GM18517 (cell line): ENCODE data around the gene MGA.

Experiments used
- ATAC-seq: cut with Tn5 transposase; IDR thresholded peaks from one replicate; pipeline ENCODE4 v1.9.1; 2021; ENCODE audit warnings: mild to moderate bottlenecking, moderate library complexity; ENCODE audit not compliant: unreplicated experiment

The MGA gene

DNA sequence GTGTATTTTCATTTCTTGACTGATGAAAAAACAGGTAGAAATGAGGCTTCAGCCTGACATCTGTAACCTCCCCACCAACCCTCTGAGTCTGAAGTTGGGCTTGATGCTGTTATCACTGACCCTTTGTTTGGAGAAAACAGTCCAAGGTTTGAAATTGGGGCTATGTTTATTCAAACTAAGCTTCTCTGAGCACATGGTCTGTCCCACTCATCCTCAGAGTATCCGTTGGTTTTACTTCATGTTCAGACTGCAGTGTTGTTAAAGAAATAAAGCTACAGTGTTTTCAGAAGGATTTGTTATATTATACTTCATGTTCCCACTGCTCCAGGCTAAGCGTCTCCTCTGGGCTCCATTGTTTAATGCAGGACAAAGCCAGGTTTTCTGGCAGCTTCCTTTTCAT lies 120.1 kb downstream of the MGA start:
- ATAC-seq, result no peak

DNA sequence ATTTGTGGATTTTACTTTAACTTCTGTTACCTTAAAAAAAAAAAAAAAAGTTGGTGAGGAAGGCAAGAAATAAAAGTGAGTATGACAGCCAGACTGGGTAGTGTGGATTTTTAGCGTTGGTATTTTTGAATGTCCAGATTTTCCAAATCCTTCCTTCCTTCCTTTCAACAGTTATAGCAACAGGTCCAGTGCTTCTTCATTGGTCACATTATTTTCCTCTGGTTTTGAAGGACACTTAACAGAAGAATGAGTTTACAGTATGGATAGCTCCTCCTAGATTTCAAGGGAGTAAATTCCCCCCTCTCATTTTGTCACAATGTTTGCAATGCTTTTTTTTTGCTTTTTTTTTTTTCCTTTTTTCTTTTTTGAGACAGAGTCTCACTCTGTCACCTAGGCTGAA lies 120.5 kb downstream of the MGA start:
- no peak for ATAC-seq

DNA sequence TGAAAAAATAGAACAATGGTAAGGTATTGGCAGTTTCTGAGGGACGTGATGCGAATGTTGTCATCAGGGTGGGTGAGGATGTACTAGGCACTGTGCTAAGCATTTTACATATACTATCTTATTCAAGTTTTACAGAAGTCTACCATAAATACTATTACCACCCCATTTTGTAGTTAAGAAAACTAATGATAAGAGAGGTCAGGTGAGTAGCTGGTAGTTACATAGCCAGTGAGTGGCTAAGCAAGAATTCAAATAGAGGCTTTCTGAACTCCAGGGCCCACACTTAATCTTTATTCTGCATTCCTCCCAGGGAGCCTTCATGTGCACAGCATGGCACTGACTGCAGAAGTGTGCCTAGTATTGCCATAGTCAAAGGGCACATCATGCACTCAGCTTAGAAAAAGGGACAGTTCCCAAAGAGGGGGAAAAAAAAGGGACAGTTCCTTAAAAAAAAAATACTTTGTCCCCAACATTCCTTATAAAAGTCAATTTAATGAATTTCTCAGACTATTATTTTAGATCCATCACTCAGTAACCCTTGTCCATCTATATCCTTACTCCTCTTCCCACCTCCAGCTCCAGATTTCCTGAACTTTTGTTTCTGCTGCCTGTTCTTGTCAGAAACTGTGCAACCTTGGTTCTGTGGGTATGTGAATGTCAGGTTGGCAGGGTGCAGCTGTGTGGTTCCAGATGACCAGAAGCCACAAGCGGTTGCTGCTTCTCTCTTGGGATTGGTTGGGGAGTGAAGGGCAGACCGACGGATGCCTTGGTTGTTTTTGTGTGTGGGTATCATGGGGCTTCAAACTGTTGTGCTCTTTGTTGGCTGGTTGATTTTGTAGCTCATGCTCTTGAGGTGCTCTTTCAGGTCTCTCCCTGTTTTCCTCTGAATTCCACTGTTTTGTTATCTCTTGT lies 122.4 kb downstream of the MGA start:
- ATAC-seq, result no peak

DNA sequence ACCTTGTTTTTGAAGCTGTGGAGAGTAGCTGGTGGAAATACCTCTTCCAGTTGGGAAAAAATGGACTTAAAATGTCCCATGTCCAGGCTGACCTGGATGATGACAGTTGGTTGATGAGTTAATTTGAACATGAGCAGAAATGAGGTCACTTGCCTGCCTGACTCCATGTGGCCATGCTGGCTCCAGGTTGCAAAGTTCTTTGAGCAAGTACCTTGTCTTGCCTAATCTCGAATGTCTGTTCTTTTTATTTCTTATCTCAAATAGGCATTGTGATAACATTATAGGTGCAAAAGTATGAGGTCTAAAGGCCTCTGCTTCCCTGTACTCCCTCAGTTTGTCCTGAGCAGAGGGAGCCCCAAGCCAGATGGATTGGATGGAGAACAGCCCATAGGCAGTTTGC lies 123.1 kb downstream of the MGA start:
- no peak for ATAC-seq

DNA sequence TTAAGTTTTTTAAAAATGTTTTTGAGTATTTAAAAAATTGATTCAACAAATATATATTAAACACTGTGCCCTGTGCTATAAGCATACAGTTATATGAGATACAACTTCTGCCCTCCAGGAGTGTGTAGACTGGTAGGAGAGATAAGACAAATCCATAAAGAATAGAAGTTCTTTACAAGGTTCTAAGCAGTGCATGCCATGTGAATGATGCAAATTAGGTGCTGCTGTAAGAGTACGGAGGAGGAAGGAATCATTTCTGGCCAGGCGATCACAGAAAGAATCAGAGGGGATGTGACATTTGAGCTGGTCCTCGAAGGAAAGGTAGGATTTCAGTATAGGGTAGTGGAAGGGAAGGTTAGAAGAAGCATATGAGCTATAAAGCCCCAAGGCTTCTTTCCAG lies 128.1 kb downstream of the MGA start:
- ATAC-seq, result no peak

DNA sequence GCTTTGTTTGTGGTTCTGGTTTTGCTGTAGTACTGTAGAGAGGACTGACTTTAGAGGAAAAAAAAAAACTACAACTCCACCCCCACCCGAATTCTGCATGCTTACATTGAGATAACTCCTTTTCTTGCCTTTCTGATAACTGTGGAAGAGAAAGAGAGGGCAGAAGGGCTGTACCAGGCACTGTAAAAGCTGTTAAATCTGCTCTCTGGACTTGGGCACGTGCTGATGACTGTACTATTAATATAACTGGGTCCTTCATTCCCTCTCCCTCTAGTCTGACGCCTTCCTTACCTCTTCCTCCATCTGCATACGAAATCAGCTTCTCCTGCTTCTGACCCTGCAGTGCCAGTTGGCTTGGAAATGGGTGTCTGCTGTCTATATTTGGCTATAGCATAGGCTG lies 129.0 kb downstream of the MGA start:
- ATAC-seq, result no peak

DNA sequence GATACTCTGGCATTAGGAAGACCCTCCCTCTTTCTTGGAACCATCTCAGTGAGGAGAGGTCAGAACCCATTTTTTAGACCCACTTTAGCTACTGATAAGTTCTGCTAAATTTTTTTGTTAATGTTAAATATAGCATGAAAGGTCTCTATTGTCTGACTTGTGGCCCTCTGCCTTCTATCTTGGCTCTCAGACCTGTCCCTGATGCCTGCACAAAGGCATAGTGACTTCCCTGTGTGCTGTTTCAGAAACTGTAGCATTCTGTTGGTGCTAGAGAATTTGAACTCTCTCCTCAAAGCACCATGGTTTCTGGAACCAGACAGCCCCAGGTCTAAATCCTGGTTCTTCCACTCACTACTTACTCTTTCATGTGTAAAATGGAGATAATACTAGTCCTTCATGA lies 129.5 kb downstream of the MGA start:
- ATAC-seq, result no peak

DNA sequence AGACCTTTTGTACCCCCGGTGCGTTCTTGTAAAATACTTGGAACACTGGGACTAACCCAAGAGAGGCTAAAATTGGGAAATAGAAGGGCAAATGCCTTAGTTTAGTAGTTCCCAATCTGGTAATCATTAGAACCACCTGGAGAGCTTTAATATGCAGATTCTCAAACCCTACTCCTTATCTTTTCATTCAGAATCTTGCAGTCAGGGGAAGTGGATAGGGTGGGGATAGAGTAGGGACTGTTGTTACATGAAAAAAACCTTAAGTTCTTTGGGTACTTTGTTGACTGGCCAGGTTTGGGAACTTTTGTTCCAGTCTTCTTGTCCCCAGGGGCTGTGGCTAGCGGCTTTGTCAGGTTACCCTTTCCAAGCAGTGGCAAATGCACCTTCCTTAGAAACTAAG lies 130.0 kb downstream of the MGA start:
- ATAC-seq, result no peak

DNA sequence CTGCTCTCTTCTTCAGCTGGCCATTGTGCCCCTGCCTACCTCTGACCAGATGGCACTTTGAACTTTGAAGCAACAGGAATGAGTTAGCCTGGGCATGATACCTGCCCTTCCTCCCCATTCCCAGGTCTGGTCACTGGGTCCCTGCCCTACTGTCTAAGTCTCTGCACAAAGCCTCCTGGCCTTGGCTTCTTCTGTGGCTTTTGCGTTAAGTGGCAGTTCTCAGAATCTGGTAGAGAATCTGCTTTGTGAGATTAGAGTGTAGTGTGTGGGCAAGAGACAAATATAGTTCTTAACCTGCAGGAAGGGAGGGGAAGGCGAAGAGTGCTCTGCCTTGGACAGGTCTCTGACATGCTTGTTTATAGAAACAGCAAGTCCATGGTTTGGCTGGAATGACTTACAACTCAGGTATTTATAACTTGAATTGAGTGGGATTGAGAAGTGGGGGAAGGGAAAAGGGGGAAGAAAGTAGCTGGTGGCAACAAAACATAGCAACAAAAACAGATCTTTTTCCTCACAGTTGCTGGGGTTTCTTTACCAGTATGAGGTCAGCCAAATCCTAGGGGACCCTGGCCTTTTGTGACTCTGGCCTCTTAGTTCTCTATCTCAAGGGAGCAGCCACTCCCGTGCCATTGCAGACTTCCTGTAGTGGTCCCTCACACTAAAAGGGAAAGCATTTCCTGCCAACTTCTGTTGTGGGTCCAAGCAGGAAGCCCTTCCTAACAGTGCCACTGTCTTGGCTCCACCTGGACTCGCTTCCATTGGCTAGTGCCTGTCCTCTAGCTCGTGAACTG lies 130.7 kb downstream of the MGA start:
- no peak for ATAC-seq

DNA sequence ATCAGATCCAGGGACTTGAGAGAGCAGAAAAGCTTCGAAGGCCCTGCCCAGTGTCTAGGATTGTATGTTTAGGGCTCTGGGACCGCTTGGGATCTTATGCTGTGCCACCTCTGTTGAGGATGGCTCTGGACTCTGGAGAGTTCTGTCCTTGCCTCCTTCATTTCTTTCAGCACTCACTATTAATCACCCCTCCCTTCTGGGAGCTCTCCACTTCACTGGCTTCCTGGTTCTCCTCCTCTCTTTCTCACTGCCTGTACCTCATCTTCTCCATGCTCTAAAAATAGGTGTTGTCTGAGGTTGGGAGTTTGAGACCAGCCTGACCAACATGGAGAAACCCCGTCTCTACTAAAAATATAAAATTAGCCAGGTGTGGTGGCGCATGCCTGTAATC lies 131.3 kb downstream of the MGA start:
- ATAC-seq, result no peak

DNA sequence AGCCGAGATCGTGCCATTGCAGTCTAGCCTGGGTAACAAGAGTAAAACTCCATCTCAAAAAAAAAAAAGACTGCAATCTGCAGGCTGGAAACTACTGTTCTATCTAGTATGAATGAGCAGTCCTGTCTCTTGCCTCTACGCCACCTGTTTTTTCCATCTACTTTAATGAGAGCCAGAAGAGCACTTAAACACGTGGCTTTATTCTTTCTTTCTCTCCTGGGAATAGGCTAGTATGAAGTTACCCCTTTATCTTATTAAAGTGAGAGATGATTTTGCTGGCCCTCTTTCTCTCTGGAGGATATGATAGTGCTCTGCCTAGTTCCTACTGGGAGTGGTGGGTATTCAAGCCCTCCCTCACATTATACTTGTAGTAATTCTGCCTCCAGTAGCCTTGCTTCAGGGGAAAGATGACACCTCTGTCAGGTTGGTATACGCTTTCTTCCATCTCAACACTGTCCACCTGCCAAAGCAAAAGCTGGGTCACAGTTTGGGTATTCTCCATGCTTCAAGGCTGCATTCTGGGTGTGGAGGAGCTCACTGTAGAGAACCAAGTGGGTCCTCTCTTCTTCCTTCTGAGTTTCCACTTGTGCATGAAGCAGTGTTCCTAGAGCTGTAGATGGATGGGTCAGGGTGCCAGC lies 131.9 kb downstream of the MGA start:
- no peak for ATAC-seq

DNA sequence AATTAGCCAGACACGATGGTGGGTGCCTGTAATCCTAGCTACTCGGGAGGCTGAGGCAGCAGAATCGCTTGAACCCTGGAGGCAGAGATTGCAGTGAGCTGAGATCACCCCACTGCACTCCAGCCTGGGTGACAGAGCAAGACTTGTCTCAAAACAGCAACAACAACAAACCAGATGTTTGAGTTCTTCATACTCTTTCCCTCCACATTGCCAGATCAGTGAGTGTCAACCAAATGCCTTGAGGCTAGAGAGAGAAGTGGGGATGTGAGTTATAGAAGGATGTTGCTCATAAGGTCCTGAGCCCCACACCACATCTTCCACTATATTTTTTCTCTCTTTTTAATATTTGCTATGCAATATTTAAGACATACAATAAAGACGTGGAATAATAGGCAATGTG lies 133.9 kb downstream of the MGA start:
- ATAC-seq, result no peak

DNA sequence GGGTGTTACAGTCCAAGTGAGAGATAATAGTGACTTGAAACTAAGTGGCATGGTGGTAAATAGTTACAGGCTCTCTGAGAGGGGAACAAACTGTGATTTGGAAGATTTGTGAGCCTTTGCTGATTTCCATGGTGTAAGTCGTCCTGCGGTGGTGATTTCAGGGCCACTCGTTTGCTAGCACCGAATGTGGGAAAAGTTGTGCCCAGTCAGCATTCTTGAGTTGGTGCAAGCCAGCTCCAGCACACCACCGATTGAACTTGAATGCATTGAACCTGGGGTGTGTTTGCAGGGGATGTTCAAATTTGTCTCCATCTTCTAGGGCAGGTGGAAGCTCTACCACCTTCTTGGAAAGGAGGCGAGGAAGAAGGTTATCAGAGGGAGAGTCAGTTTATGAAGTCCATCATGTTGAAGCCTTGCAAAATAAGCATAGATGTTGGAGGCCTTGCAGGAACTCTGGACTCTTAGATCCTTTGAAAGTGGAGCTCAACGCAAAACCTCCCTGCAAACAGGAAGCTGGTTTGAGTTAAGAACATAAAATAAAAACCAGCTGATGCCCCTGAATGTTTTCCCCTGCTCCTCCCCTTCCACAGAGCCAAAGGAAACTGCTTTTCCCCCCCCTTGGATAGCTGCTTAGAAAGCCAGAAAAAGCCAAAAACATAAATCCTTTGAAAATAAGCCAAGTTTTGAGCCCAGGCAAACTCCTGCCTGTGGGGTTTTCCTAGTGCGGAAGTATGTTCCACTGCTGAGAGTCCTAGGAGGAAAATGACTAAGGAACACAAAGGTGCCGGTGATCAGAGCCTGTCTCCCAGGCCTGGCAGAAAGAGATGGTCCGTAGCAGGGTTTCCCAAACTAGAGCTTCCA lies 136.0 kb downstream of the MGA start:
- ATAC-seq, result no peak

DNA sequence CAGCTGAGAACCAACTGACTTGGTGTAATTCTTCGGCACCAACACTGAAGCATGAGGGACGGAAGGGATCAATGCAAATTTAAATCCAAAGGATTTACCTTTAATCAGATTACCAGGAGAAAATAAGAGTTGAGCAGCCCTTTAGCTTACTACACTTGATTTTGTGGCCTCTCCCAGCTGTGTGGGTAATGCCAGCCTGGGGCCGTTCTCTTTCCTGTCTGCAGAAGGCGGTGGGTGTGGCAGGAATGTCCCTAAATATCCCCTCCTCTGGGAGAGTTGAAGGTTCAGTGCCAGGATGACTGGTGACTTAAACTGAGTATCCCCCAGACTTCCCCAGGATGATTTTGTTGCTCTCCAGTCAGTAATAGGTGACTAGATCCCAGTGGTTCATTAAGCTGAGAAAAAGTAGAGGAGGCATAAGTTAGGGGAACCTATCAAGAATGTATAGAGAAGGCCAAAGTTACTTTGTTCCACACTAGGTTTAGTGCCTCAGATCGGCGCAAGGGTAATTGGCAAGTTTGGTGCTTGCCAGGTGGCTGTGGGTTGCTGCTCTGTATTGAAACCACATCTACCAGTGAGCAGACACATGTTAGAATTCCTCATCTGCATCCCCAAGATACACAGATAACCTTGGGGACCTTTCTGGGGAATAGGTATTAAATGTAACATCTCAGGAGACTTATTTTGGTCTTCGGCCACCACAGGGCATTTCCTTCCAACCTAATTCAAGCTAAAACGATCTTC lies 137.2 kb downstream of the MGA start:
- no peak for ATAC-seq

DNA sequence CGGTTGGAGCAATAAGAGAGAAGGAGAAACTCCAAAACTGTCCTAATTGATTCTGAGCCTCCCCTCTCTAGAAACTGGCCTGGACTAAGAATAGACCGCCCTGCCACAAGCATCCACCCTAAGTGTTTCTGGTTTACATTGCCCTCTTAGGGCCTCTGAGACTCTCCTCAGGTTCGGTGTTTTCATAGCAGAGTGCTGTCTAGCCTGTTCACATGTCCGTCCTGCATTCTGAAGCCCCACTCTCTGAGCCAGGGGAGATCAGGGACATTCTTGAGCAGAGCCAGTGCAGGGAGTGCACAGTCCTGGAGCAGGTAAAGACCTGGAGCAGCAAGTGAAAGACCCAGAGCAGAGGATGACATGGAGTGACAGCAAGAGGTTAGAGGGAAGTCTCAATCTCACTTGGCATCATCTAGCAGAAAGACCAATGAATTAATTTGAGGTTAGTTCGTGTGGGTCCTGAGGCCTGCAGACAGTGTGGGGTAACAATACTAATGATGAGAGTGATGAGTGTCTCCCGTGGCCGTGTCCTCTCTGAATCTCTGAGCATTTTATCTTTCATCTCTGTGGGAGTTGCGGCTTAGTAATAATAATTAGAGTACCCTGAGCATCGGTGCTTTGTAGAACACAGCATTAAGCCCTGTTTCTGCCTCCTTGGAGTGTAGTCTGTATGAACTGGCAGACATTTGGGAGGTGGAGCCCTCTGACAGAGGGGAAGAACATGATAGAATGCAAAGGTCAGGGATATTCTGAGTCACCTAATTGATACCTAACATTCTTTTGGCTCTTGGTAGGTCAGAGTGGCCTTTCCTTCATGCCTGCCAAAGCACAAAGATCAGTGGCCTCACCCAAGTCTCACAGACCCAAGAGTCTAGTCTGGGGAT lies 138.6 kb downstream of the MGA start:
- no peak for ATAC-seq

DNA sequence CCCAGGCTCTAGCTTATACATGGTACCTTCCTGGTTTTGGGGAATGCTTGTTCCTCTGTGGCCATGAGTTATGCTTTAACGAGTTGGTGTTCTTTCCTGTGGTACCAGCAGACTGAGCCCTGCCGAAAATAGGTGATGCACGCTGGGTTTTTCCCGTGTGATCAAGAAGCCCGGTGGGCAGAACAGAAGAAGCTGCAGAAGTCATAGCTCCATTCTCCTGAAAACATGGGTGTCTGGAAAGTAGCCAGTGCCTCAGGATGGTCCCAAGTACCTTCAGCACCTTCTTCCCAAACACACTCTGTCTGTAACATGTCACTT lies 139.2 kb downstream of the MGA start:
- ATAC-seq, result no peak

DNA sequence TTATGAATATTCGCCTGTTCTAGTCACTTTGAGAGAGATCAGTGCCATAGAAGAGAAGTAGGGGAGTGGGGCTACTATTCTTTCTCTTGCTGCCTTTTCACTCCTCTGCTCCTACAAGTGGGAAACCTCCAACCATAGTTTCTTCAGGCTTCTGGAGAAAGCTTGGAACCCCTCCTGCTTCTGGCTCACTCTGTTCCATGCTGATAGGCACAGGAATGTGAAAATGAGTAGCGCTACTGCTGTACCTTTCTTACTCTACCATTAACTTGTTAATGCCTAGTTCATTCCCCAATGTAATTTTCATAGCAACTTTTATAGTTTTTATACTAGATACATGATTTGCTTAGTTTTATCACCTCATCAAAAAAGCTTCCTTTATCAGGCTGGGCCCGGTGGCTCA lies 141.0 kb downstream of the MGA start:
- no peak for ATAC-seq

DNA sequence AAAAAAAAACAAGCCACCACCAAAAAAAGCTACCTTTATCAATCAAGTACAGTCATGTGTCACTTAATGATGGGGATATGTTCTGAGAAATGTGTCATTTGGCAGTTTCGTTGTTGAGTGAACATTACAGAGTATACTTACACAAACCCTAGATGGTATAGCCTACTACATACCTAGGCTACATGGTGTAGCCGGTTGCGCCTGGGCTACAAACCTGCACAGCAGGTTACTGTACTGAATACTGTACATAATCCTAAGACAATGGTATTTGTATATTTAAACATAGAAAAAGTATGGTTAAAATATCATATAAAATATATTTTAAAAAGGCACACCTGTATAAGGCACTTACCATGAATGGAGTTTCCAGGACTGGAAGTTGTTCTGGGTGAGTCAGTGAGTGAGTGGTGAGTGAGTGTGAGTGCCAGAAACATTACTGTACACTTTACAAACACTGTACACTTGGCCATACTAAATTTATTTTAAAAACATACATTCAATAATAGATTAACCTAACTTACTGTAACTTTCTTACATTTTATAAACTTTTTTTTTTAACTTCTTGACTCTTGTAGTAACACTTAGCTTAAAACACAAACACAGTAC lies 141.7 kb downstream of the MGA start:
- no peak for ATAC-seq

DNA sequence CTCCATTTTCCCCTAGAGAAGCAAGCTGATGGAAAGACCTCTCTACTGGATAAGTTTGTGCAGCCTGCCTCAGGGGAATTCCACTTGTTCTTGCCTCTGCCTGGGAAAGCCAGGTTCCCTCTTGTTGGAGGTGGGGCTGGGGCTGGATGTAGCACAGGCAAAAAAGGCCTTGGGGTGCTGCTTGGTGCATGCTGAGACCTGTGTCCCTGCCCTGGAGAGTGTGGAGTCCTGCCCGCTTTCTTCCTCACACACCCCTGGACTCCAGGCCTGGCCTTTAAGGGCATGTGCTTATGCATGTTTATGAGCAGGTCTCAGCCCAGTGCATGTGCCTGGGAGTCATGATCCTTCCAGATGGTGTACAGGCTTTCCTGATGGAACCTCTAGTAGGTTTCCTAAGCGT lies 144.2 kb downstream of the MGA start:
- no peak for ATAC-seq
